ENCODE data around the gene ZNF839.

- TF ChIP-seq GATA2 (IDR thresholded peaks at IDR 0.05; ENCODE audit: low read depth, low read length) (no peak), GATA3 (IDR thresholded peaks at IDR 0.05; ENCODE audit: low read depth, low read length) (no peak)
These were observed 2.6 kb upstream of the ZNF839 start for GRCh38 chr14:102316743-102317563.
